ENCODE results near the gene SLC27A2.

The SLC27A2 gene

DNA sequence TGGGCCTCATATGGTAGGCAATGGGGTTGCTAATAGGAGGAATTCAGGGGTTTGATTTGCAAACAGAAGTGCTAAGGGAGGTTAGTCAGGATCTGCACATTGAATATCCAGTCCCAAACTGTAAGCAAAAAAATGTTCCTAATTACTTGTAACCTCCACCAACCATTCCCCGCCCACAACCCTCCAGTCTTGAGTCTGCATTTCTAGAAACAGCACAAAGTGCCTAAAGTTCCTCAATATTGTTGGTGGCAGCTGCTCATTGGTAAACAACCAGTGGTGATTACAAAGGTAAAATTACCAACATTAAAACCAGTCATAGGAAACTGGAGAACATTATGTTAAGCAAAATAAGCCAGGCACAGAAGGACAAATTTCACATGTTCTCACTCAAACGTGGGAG, 64.6 kb downstream of the SLC27A2 start:
- TF ChIP-seq POLR2AphosphoS5 (IDR thresholded peaks at IDR 0.05; ENCODE audit: low read depth, low read length), result no peak
- TF ChIP-seq TAF1 (IDR thresholded peaks at IDR 0.05; ENCODE audit: borderline replicate concordance, low read depth, low read length), result no peak
- no peak for TF ChIP-seq POLR2A (IDR thresholded peaks at IDR 0.05; ENCODE audit: low read depth, low read length)
- DNase-seq (ENCODE audit: insufficient read length), result no peak
- FAIRE-seq, result no peak

- FAIRE-seq, result no peak
- TF ChIP-seq POLR2A (IDR thresholded peaks at IDR 0.05; ENCODE audit: low read depth, low read length) (no peak), TAF1 (IDR thresholded peaks at IDR 0.05; ENCODE audit: borderline replicate concordance, low read depth, low read length) (no peak), POLR2AphosphoS5 (IDR thresholded peaks at IDR 0.05; ENCODE audit: low read depth, low read length) (no peak)
- peak; percentile 28 for DNase-seq (ENCODE audit: insufficient read length)
Observed at GRCh38 chr15:50247819-50248655, 66.0 kb downstream of the SLC27A2 start.

- TF ChIP-seq POLR2A (IDR thresholded peaks at IDR 0.05; ENCODE audit: low read depth, low read length) (no peak), TAF1 (IDR thresholded peaks at IDR 0.05; ENCODE audit: borderline replicate concordance, low read depth, low read length) (no peak), POLR2AphosphoS5 (IDR thresholded peaks at IDR 0.05; ENCODE audit: low read depth, low read length) (no peak)
- DNase-seq (ENCODE audit: insufficient read length) (no peak), FAIRE-seq (no peak)
Observed at GRCh38 chr15:50248994-50249582, 67.1 kb downstream of the SLC27A2 start.

GRCh38 chr15:50249704-50250103, 67.7 kb downstream of the SLC27A2 start:
- TF ChIP-seq POLR2A (IDR thresholded peaks at IDR 0.05; ENCODE audit: low read depth, low read length), result no peak
- no peak for TF ChIP-seq POLR2AphosphoS5 (IDR thresholded peaks at IDR 0.05; ENCODE audit: low read depth, low read length)
- TF ChIP-seq TAF1 (IDR thresholded peaks at IDR 0.05; ENCODE audit: borderline replicate concordance, low read depth, low read length), result no peak
- DNase-seq (ENCODE audit: insufficient read length), result no peak
- FAIRE-seq, result no peak

DNA sequence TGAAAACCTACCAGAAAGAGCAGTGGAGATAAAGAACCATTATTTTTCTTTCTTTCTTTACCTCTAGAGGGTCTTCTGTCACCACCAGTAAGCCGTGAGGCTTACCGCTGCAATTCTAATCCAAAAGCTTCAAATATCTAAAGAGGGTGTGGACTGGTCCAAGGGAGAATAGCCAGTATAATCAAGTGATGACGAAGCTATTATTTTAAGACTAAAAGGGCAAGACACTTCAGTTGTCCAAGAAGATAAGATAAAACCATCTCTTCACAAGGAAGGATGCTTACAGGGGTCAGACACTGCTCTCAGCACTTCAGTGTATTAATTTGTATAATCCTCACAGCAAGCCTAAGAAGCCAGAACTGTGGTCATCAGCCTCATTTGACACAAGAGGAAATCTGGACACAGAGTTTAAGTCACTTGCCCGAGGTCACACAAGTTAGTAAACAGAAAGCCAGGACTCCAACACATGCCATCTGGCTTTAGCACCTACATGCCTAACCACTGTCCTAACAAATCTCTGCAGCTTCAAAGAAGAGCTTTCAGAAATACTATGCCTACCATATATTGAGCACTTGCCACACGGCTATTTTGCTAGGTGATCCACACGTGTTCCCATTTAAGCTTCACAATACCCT, 68.9 kb downstream of the SLC27A2 start:
- FAIRE-seq, result no peak

GRCh38 chr15:50251638-50252182, 69.7 kb downstream of the SLC27A2 start:
- FAIRE-seq, result no peak
- TF ChIP-seq TAF1 (IDR thresholded peaks at IDR 0.05; ENCODE audit: borderline replicate concordance, low read depth, low read length), result no peak
- no peak for DNase-seq (ENCODE audit: insufficient read length)

More for the DNA sequence above, 68.9 kb downstream of the SLC27A2 start:
- TF ChIP-seq TAF1 (IDR thresholded peaks at IDR 0.05; ENCODE audit: borderline replicate concordance, low read depth, low read length), result no peak
- no peak for TF ChIP-seq POLR2A (IDR thresholded peaks at IDR 0.05; ENCODE audit: low read depth, low read length)
- TF ChIP-seq POLR2AphosphoS5 (IDR thresholded peaks at IDR 0.05; ENCODE audit: low read depth, low read length), result no peak
- DNase-seq (ENCODE audit: insufficient read length), result no peak

GRCh38 chr15:50252556-50252955, 70.6 kb downstream of the SLC27A2 start:
- no peak for FAIRE-seq
- TF ChIP-seq POLR2A (IDR thresholded peaks at IDR 0.05; ENCODE audit: low read depth, low read length), result no peak

DNA sequence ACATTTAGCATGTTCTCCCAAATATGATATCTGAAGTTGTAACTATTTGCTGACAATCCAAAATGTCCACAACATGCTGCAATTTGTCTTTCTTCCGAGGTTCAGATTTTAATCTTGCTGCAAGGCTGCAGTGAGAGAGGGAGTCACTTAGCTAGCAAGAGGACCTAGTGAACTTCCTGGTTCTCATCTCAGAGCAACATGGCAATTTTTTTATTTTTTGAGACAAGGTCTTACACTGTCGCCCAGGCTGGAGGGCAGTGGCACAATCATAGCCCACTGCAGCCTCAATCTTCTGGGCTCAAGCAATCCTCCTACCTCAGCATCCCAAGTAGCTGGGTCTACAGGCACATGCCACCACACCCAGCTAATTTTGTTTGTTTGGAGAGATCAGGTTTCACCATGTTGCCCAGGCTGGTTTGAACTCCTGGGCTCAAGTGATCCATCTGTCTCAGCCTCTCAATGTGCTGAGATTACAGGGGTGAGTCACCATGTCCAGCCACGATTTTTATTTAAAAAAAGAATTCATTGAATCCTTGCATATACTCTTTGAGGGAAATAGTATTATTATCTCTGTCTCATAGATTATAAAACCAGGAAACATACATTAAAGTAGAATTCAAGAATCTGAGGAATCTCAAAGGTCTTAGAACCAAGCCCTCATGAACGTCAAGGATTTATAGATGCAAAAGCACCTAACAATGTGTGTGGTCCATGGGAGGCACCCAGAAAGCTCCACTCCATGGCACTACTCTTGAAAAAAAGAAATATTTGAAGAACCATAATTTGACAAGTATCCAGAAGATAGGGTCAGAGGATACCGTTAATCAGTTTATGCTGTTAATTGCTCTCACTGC, 74.4 kb downstream of the SLC27A2 start:
- TF ChIP-seq POLR2AphosphoS5 (IDR thresholded peaks at IDR 0.05; ENCODE audit: low read depth, low read length) (no peak), POLR2A (IDR thresholded peaks at IDR 0.05; ENCODE audit: low read depth, low read length) (no peak), TAF1 (IDR thresholded peaks at IDR 0.05; ENCODE audit: borderline replicate concordance, low read depth, low read length) (no peak)
- no peak for DNase-seq (ENCODE audit: insufficient read length)
- FAIRE-seq, result no peak

More at GRCh38 chr15:50252556-50252955, 70.6 kb downstream of the SLC27A2 start:
- no peak for DNase-seq (ENCODE audit: insufficient read length)

- DNase-seq (ENCODE audit: insufficient read length) (no peak), FAIRE-seq (no peak)
- TF ChIP-seq POLR2A (IDR thresholded peaks at IDR 0.05; ENCODE audit: low read depth, low read length) (no peak), POLR2AphosphoS5 (IDR thresholded peaks at IDR 0.05; ENCODE audit: low read depth, low read length) (no peak)
Observed at GRCh38 chr15:50257332-50257731, 75.3 kb downstream of the SLC27A2 start.

- FAIRE-seq (no peak), DNase-seq (ENCODE audit: insufficient read length) (no peak)
- TF ChIP-seq POLR2AphosphoS5 (IDR thresholded peaks at IDR 0.05; ENCODE audit: low read depth, low read length) (no peak), POLR2A (IDR thresholded peaks at IDR 0.05; ENCODE audit: low read depth, low read length) (no peak), TAF1 (IDR thresholded peaks at IDR 0.05; ENCODE audit: borderline replicate concordance, low read depth, low read length) (no peak)
Observed at GRCh38 chr15:50257924-50258323, 75.9 kb downstream of the SLC27A2 start.

DNA sequence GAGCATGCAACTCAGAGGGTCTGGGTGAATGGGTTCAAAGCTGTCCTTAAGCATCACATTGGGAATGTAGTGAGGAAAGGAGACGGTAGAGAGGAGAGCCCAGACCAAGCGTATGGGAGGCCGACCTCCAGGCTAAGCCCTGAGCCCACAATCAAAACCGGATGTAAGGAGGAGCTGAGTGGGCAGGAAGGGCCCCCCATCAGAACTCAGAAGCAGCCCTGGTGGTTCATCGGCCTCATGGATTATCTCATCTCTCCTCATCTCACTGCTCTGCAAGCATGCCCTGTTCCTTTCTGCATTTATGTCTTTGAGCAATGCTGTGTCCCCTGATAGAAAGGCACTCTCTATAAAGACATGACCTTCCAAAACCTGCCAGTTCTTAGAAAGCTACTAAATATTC, 77.3 kb downstream of the SLC27A2 start:
- no peak for DNase-seq (ENCODE audit: insufficient read length)
- FAIRE-seq, result no peak
- TF ChIP-seq POLR2A (IDR thresholded peaks at IDR 0.05; ENCODE audit: low read depth, low read length), result no peak
- TF ChIP-seq POLR2AphosphoS5 (IDR thresholded peaks at IDR 0.05; ENCODE audit: low read depth, low read length), result no peak
- no peak for TF ChIP-seq TAF1 (IDR thresholded peaks at IDR 0.05; ENCODE audit: borderline replicate concordance, low read depth, low read length)

All from GM12892 (cell line).